GM19324 (cell line): ENCODE data around the gene NR5A2.

Source experiments
- ATAC-seq: cut with Tn5 transposase; IDR thresholded peaks from one replicate; pipeline ENCODE4 v1.9.1; 2021; ENCODE audit warnings: mild to moderate bottlenecking, moderate library complexity; ENCODE audit not compliant: unreplicated experiment, low FRiP score

The NR5A2 gene

GRCh38 chr1:200118779-200119505 is 91.4 kb downstream of the NR5A2 start:
- ATAC-seq: no peak

DNA sequence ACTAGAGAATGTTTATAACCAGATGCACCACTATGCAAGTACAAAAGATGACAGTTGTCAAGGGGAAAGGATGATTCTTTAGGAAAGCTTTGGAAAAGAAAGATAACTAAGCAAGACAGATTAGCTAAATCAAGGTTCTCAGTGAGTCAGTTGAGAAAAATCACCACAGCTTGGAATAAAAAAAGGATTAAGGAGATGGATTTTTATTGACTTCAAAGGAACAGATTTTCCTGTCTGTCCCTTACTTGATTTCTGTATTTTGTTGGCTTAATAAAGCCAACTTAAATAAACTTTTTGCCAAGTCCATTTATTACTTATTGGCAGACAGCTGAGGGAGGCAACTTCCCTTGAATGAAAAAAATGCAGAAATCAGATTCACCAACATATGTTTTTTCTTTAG is 93.9 kb downstream of the NR5A2 start:
- no peak for ATAC-seq

DNA sequence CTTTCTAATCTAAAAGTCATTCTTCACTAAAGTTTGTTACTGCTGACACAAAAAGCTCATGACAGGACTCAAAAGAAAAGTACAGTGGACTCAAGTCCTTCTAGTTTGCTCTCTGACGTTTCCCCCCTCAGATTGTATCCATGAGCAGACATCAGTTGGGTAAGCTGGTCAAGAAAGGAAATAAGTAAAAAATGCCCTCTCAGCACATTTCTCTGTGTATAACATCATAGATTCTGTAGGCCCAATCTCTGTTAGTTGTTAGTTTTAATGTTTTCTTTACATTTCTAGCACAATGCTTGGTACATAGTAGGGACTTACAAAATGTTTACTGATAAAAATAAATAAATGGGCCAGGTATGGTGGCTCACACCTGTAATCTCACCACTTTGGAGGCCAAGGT is 96.8 kb downstream of the NR5A2 start:
- ATAC-seq: no peak

GRCh38 chr1:200128081-200128480 is 100.6 kb downstream of the NR5A2 start:
- no peak for ATAC-seq

DNA sequence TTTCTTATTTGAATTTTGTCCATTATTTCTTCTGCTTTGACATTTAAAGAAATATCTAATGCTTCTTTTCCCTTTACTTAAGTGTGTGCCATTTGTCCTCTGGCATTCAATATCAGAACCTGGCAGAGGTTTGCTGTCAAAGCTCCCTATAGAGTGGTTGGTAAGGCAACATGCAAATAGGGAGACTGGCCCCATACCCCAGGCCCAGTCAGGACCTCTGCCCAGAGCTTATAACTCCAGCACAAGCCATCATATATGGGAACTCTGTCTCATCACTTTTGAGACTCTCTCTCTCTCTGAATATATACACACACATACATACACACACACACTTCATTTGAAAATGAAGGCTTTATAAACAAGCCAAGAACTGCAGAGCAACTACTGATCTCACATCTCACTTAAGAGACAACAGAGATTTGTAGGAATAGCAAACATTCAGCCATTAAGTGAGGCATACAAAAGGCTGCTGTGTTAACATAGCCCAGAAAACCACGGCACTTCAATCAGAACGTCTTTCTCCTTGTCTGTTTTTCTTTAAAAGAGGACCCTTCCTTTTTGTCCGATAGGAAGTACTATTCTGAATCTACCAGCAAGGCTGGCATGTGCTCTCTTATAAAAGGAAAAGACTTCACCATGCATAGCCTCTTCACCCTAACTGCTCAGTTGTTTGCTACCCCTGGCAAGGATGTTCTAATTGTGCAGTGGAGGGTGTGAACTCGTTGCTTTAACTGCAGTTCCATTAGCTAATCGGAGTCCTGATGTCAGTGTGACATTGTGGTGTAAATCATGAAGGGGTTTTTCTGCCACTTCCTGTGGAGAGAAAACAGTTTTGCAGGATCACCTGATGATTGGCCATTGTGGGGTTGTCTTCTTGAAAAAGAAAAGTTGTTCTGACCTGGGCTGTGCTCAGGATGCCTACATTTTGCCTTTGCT is 101.7 kb downstream of the NR5A2 start:
- ATAC-seq: no peak

DNA sequence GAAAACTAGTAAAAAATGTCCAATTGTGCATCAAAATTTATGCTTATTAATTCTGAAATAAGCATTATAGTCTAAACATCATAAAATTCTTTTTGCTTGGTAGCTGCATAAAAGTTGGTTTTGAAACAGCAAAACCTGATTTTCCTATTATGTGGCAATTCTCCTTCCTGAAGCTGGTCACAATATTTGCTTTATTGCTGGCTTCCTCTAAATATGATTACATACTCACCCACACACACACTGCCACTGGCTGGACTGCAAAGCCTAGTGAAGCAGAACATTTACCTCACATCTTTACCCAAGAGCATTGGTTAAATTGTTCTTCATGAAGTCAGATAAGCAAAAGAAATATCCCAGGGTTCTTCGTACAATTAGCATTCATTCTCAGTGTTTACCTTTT is 103.0 kb downstream of the NR5A2 start:
- ATAC-seq: no peak

GRCh38 chr1:200131551-200132125 is 104.1 kb downstream of the NR5A2 start:
- no peak for ATAC-seq

- ATAC-seq: no peak
These were observed 105.6 kb downstream of the NR5A2 start for GRCh38 chr1:200133123-200133522.

GRCh38 chr1:200134116-200134515 is 106.6 kb downstream of the NR5A2 start:
- no peak for ATAC-seq

DNA sequence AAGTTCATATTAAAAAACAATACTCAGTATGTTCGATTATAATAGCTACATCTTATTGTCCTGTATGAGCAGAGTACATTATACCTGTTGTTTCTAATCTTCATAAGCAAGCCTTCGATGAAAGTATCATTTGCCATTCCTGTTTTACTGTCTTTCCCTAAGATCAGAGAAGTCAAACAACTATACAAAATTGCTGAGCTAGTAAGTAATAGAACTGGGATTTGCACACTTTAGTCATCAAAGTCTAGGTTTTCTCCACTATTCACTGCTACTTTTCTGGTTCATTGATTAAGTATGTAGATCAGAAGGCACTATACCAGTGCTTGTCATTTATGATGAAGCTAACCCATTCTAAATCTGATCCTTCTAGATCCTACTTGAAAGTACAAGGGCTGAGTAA is 108.9 kb downstream of the NR5A2 start:
- no peak for ATAC-seq

DNA sequence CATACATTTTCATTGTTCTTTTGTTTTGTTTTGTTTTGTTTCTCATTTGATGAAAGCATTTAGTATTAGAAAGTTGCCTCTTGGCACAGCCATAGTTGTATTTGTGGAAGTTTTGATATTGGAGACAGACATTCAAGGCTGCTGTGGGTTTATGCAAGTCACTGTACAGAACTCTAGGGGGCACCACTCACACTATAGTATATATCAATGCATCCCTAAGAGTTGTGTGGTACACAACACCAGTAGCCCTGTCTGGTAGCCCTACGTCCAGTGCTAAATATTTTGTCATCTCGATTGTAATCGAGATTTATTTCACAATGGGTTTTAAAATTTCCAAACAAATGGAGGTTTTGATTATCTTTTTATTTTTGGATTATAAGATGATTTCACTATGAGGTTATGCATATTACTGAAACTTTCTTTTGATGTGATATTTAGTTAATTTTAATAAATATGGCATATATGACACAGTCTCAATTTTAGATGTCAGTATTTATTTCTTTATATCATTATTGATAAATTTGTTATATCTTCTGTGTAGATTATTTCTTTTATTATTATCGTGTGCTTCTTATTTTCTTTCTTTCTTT is 112.2 kb downstream of the NR5A2 start:
- ATAC-seq: peak; percentile 54

DNA sequence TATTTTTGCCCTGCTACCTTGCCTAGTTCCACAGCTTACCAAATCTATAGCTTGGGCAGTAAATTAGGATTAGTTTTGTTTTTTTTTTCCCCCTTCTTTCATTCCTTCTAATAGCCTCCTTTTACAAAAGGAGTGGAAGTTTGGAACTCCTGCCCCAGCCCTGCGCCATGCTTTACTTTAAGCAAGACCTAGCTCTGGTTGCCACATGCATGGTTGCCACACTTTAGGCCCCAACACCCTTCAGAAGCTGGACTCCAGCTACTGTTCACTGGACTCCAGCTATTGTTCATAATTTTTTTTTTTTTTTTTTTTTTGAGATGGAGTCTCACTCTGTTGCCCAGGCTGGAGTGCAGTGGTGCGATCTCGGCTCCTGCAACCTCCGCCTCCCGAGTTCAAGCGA is 115.8 kb downstream of the NR5A2 start:
- ATAC-seq: no peak

GRCh38 chr1:200146100-200146499 is 118.6 kb downstream of the NR5A2 start:
- ATAC-seq: no peak

DNA sequence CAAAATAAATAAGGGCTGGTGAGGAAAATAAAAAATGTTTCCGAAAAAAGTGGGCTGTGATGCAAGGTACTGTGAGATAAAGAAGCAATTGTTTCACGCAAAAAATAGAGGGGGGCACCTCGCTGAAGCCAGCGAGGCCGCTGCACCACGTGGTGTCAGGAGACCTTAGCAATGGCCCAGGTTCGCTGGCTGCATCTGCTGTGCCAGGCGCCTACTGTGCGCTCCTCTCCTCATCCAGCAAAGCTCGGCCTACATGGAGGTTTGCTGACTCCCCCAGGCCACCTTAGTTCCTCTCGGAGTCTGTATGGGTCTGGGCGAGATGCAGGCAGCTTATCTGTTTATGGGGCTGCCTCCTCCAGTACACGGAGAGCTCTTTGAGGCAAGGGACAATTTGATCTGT is 119.6 kb downstream of the NR5A2 start:
- no peak for ATAC-seq

- ATAC-seq: no peak
These were observed 120.2 kb downstream of the NR5A2 start for GRCh38 chr1:200147742-200148141.

DNA sequence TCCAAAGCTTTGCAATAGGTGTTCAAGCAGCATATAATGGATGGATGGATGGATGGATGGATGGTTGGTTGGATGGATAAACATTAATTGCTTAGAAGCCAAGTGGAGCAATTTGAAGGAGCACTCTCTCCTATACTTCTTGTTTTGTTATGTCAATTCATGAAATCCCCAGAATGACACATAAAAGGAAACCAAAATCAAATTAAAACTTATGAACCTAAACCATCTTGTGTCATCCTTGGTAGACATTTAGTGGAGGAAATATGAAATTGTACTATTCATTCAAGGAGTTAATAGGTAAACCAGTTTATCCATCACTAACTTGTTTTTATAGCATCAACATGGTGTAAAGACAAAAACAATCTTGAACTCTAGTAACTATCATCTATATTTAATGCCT is 122.5 kb downstream of the NR5A2 start:
- no peak for ATAC-seq

GRCh38 chr1:200150721-200151120 is 123.2 kb downstream of the NR5A2 start:
- ATAC-seq: no peak

DNA sequence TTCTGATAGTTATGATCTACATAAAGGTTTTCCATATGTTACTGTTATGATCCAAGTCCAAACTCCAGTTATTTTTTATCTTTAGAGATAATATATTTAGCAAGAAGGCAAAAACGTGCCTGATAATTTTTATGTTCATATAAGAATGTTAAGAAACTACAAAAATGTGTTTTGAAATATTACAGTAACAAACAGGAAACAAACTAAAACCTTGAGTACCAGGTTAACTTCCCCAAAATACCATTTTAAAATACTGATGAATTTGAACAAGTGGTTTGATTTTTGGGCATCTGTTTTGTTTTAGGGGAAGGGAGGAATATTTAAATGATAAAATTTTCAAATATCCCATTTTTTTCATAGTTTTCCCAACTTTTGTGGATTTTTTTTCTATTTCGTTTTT is 124.8 kb downstream of the NR5A2 start:
- ATAC-seq: no peak

- peak; percentile 38 for ATAC-seq
These were observed 126.0 kb downstream of the NR5A2 start for GRCh38 chr1:200153277-200154055.

DNA sequence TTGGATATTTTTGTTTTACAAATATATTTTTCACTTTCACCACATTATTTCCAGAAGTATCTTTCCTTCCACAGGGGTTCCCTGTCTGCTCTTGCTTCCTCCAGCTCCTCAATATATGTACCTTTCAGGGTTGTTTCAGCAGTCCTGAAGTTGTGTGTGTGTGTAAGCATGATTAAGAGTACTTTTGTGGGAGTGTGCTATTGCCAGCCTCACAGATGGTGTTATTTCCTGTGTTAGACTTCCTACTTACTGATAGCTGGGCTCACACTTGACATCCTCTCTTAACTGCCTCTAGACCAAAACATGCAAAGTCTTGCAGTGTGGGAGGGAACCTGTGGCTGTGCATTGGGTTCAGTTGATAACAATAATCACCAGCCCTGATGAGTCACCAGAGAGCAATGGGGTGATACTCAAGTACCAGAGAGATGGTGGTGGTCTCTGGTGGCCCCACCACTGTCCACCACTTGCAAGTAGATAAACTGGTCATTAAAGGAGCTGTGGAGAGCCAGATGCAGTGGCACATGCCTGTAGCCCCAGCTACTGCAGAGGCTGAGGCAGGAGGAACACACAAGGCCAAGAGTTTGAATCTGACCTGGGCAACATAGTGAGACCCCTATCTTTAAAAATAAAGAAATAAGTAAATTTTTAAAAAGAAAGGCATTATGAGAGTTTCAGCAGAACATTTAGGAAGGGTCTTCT is 126.7 kb downstream of the NR5A2 start:
- peak; percentile 95 for ATAC-seq
